ENCODE results near the gene RABEP2. TPM values are rescaled to one million over a fixed set of nuclear protein-coding genes. Genes with fewer than 3 reads are reported as not detected.

Gene RABEP2
- total and polyA plus RNA-seq, 9 of the 15 experiments (the other 6 are each of a cell fraction or from before 2014, with no cell fraction given): 0.15 to 13.4 (median 3.5) TPM

DNA sequence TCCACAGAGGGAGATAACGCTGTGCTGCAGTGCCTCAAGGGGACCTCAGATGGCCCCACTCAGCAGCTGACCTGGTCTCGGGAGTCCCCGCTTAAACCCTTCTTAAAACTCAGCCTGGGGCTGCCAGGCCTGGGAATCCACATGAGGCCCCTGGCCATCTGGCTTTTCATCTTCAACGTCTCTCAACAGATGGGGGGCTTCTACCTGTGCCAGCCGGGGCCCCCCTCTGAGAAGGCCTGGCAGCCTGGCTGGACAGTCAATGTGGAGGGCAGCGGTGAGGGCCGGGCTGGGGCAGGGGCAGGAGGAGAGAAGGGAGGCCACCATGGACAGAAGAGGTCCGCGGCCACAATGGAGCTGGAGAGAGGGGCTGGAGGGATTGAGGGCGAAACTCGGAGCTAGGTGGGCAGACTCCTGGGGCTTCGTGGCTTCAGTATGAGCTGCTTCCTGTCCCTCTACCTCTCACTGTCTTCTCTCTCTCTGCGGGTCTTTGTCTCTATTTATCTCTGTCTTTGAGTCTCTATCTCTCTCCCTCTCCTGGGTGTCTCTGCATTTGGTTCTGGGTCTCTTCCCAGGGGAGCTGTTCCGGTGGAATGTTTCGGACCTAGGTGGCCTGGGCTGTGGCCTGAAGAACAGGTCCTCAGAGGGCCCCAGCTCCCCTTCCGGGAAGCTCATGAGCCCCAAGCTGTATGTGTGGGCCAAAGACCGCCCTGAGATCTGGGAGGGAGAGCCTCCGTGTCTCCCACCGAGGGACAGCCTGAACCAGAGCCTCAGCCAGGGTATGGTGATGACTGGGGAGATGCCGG, 7.5 kb upstream of the RABEP2 start:
- in situ Hi-C loops (cut with MboI) (loop anchor here (25.0 kb wide), 1 partner anchor 495 kb away; no protein-coding TSS in a partner anchor), intact Hi-C loops (cut with micrococcal nuclease) (no loop called here)
- peak overlapping the region in 1 of 2 experiments; percentile 19; a peak in 2 of 4 replicates for H3K9ac ChIP-seq (ENCODE audit: insufficient read depth in 1 of 2, low read depth in 2 of 2, low read length in 2 of 2)
- POLR2A ChIA-PET: interaction anchor here (0.7 to 0.9 kb wide), 2 partner anchors 53 to 69 kb away, joined by 3 read pairs; partner anchors contain the start of gene SH2B1
- no peak overlapping the region for H3K27ac ChIP-seq (ENCODE audit: extremely low read depth, low read depth, low read length)
- FAIRE-seq (no peak), DNase-seq (ENCODE audit: extremely low read depth in 1 of 4, low spot score in 3 of 4) (no peak), ATAC-seq (no peak)
- CTCF ChIA-PET (ENCODE audit: low intra/inter-chr PET ratio): no interaction called here
- no peaks in the 10 kb centered on the region for H3K9me3 ChIP-seq (replicated peaks; ENCODE audit: control insufficient read depth, insufficient read depth, low read depth, low read length)
- BruUV-seq (replicated peaks): no TSS peak
- H3K4me1 ChIP-seq (replicated peaks in 1 of 2; ENCODE audit: control insufficient read depth in 2 of 2, insufficient read depth in 2 of 2, low read length in 2 of 2): peaks cover 5 to 37% of the 10 kb centered on the region in 2 experiments; a peak in 4 of 5 replicates
- H3K79me2 ChIP-seq (ENCODE audit: control insufficient read depth, insufficient read depth, low read length): peaks cover 9% of the 10 kb centered on the region
- no peaks in the 10 kb centered on the region for H4K20me1 ChIP-seq (replicated peaks; ENCODE audit: control insufficient read depth, insufficient read depth, low read length)
- no peaks in the 10 kb centered on the region for H3K27me3 ChIP-seq (ENCODE audit: control insufficient read depth in 2 of 2, insufficient read depth in 2 of 2, low read length in 2 of 2)
- WGBS (ENCODE audit: insufficient coverage, low coverage, missing lambda C conversion rate): 80% methylated on average over 12 of the region's 20 CpGs
- H3K9me1 ChIP-seq (ENCODE audit: control insufficient read depth, insufficient read depth, low read length): no peaks in the 10 kb centered on the region
- H3K4me3 ChIP-seq: no peak overlapping the region
- no peak overlapping the region for H2AFZ ChIP-seq (ENCODE audit: low read depth, low read length)
- H3K4me2 ChIP-seq (ENCODE audit: insufficient read depth, low read length): no peak overlapping the region
- no peaks in the 10 kb centered on the region for H3K36me3 ChIP-seq (ENCODE audit: control insufficient read depth, insufficient read depth, low read length)
- no peak for TF ChIP-seq TGIF2 (CRISPR knock-in tag; IDR thresholded peaks at IDR 0.05)
- TF ChIP-seq, protein P1, sequence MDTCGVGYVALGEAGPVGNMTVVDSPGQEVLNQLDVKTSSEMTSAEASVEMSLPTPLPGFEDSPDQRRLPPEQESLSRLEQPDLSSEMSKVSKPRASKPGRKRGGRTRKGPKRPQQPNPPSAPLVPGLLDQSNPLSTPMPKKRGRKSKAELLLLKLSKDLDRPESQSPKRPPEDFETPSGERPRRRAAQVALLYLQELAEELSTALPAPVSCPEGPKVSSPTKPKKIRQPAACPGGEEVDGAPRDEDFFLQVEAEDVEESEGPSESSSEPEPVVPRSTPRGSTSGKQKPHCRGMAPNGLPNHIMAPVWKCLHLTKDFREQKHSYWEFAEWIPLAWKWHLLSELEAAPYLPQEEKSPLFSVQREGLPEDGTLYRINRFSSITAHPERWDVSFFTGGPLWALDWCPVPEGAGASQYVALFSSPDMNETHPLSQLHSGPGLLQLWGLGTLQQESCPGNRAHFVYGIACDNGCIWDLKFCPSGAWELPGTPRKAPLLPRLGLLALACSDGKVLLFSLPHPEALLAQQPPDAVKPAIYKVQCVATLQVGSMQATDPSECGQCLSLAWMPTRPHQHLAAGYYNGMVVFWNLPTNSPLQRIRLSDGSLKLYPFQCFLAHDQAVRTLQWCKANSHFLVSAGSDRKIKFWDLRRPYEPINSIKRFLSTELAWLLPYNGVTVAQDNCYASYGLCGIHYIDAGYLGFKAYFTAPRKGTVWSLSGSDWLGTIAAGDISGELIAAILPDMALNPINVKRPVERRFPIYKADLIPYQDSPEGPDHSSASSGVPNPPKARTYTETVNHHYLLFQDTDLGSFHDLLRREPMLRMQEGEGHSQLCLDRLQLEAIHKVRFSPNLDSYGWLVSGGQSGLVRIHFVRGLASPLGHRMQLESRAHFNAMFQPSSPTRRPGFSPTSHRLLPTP (IDR thresholded peaks at IDR 0.05; ENCODE audit: borderline replicate concordance, extremely low read depth, insufficient read length): no peak
- no peak for TF ChIP-seq ZNF57 (CRISPR knock-in tag; IDR thresholded peaks at IDR 0.05)
- no peak for TF ChIP-seq CAMTA2 (CRISPR knock-in tag; conservative IDR thresholded peaks at IDR 0.05)
- TF ChIP-seq SRSF3 (IDR thresholded peaks at IDR 0.05; ENCODE audit: insufficient read depth, low read length): no peak
- TF ChIP-seq POLR2A (conservative IDR thresholded peaks at IDR 0.05): no peak
- no peak for TF ChIP-seq RAD21 (CRISPR knock-in tag; conservative IDR thresholded peaks at IDR 0.05 in 1 of 2, IDR thresholded peaks at IDR 0.05 in 1 of 2)
- no peak for TF ChIP-seq ZNF41 (CRISPR knock-in tag; conservative IDR thresholded peaks at IDR 0.05)
- no peak for TF ChIP-seq RBFOX2 (IDR thresholded peaks at IDR 0.05; ENCODE audit: low read depth, low read length)
